WERI-Rb-1 (cell line): ENCODE results near the gene LRRC58.

Source experiments
- DNase-seq: peaks from one replicate; pipeline ENCODE4 v3.0.0-alpha.2; 2020
- H3K27ac ChIP-seq: fragments of 250-450 bp; sonication (Bioruptor Pico); 2 replicates; pipeline ENCODE4 v1.5.1; 2020; ENCODE audit warnings: mild to moderate bottlenecking, moderate library complexity
- H3K27me3 ChIP-seq: fragments of 250-450 bp; sonication (Bioruptor Pico); 2 replicates; pipeline ENCODE4 v1.5.1; 2021; ENCODE audit warnings: mild to moderate bottlenecking, low read depth, moderate library complexity; ENCODE audit not compliant: insufficient read depth, severe bottlenecking
- H3K36me3 ChIP-seq: fragments of 250-450 bp; sonication (Bioruptor Pico); 2 replicates; pipeline ENCODE4 v1.5.1; 2020; ENCODE audit warnings: mild to moderate bottlenecking, moderate library complexity
- H3K4me3 ChIP-seq: 2 replicates; pipeline ENCODE4 v1.5.1; 2011; ENCODE audit warnings: low read depth, mild to moderate bottlenecking, control low read depth, low read length
- H3K9me3 ChIP-seq: fragments of 250-450 bp; sonication (Bioruptor Pico); 2 replicates; pipeline ENCODE4 v1.5.1; 2021; ENCODE audit warnings: mild to moderate bottlenecking, moderate library complexity; ENCODE audit not compliant: severe bottlenecking
- CTCF ChIP-seq: IDR thresholded peaks from 2 replicates; pipeline ENCODE4 v1.5.1; 2011; ENCODE audit warnings: low read depth, mild to moderate bottlenecking, control low read depth, inconsistent platforms, low read length

LRRC58 gene

GRCh38 chr3:120274739-120275167 is 74.4 kb downstream of the LRRC58 start:
- no peak for DNase-seq
- no peaks in the 10 kb centered on the region for H3K36me3 ChIP-seq

More at GRCh38 chr3:120274739-120275167, 74.4 kb downstream of the LRRC58 start:
- H3K4me3 ChIP-seq: no peak overlapping the region
- no peak for TF ChIP-seq CTCF
- no peak overlapping the region for H3K27ac ChIP-seq
- H3K9me3 ChIP-seq: no peaks in the 10 kb centered on the region
- H3K27me3 ChIP-seq: no peaks in the 10 kb centered on the region
